Neuronal stem cell (in vitro differentiated cells): ENCODE results near the gene SHROOM3.

Experiments
- DNase-seq: peaks from one replicate; pipeline ENCODE4 v3.0.0-alpha.2; 2013; ENCODE audit warnings: low spot score
- H2AFZ ChIP-seq: one replicate; pipeline ENCODE4 v1.6.1; 2013; ENCODE audit warnings: mild to moderate bottlenecking, low read length, inconsistent platforms
- H2AK5ac ChIP-seq: 2 replicates; pipeline ENCODE4 v1.6.1; 2013; ENCODE audit warnings: low read depth, mild to moderate bottlenecking, inconsistent platforms, low read length, moderate library complexity, mixed read lengths
- H2BK120ac ChIP-seq: 2 replicates; pipeline ENCODE4 v1.6.1; 2013; ENCODE audit warnings: low read depth, mild to moderate bottlenecking, inconsistent platforms, low read length, moderate library complexity, mixed read lengths
- H2BK12ac ChIP-seq: one replicate; pipeline ENCODE4 v1.6.1; 2013; ENCODE audit warnings: low read length, inconsistent platforms
- H2BK15ac ChIP-seq: 2 replicates; pipeline ENCODE4 v1.6.1; 2013; ENCODE audit warnings: mild to moderate bottlenecking, low read length, inconsistent platforms, mixed read lengths
- H2BK5ac ChIP-seq: one replicate; pipeline ENCODE4 v1.6.1; 2013; ENCODE audit warnings: inconsistent platforms, mild to moderate bottlenecking, low read length, moderate library complexity
- H3K14ac ChIP-seq: one replicate; pipeline ENCODE4 v1.6.1; 2013; ENCODE audit warnings: low read length, inconsistent platforms
- H3K18ac ChIP-seq: 2 replicates; pipeline ENCODE4 v1.6.1; 2013; ENCODE audit warnings: low read length, inconsistent platforms
- H3K23ac ChIP-seq: 2 replicates; pipeline ENCODE4 v1.6.1; 2013; ENCODE audit warnings: low read depth, mild to moderate bottlenecking, mixed read lengths, low read length, inconsistent platforms; ENCODE audit not compliant: poor library complexity
- H3K27ac ChIP-seq: replicated peaks from 3 replicates; pipeline ENCODE4 v1.5.1; 2013; ENCODE audit warnings: low read length, inconsistent platforms
- H3K27me3 ChIP-seq, 3 experiments: 2 replicates each; pipeline ENCODE4 v1.6.1; 2013; ENCODE audit warnings: low read length in 3 of 3, mild to moderate bottlenecking in 2 of 3, inconsistent platforms in 1 of 3, low read depth in 1 of 3, mixed read lengths in 1 of 3, moderate library complexity in 1 of 3; ENCODE audit not compliant: control insufficient read depth in 3 of 3, insufficient read depth in 3 of 3
- H3K36me3 ChIP-seq, 2 donors: replicated peaks in 1 of 2; 2 replicates each; pipeline ENCODE4 v1.6.1; 2013; ENCODE audit warnings: low read length in 2 of 2; ENCODE audit not compliant: control insufficient read depth in 2 of 2, insufficient read depth in 2 of 2
- H3K4ac ChIP-seq: 2 replicates; pipeline ENCODE4 v1.6.1; 2013; ENCODE audit warnings: inconsistent platforms, mild to moderate bottlenecking, low read length, moderate library complexity
- H3K4me1 ChIP-seq, 2 donors: 1 replicate in 1 of 2; 2 replicates in 1 of 2; pipeline ENCODE4 v1.6.1; 2013; ENCODE audit warnings: low read length in 2 of 2, low read depth in 1 of 2; ENCODE audit not compliant: control insufficient read depth in 2 of 2, insufficient read depth in 1 of 2
- H3K4me2 ChIP-seq: one replicate; pipeline ENCODE4 v1.6.1; 2013; ENCODE audit warnings: mild to moderate bottlenecking, low read length, inconsistent platforms; ENCODE audit not compliant: insufficient read depth, poor library complexity, severe bottlenecking
- H3K4me3 ChIP-seq, 2 donors: 2 replicates each; pipeline ENCODE4 v1.5.1; 2013; ENCODE audit warnings: low read length in 2 of 2, mild to moderate bottlenecking in 2 of 2, inconsistent platforms in 1 of 2, moderate library complexity in 1 of 2
- H3K79me1 ChIP-seq: one replicate; pipeline ENCODE4 v1.6.1; 2013; ENCODE audit warnings: low read depth, mild to moderate bottlenecking, inconsistent platforms, low read length, moderate library complexity
- H3K9ac ChIP-seq: one replicate; pipeline ENCODE4 v1.6.1; 2013; ENCODE audit warnings: mild to moderate bottlenecking, low read depth, low read length, inconsistent platforms; ENCODE audit not compliant: poor library complexity
- H3K9me3 ChIP-seq, 2 donors: replicated peaks in 1 of 2; 2 replicates each; pipeline versions ENCODE3 to v1.6.1; 2013; ENCODE audit warnings: low read length in 2 of 2, mild to moderate bottlenecking in 2 of 2, inconsistent platforms in 1 of 2, low read depth in 1 of 2, mixed read lengths in 1 of 2, moderate library complexity in 1 of 2; ENCODE audit not compliant: control insufficient read depth in 2 of 2, insufficient read depth in 1 of 2
- H4K8ac ChIP-seq: one replicate; pipeline ENCODE4 v1.6.1; 2013; ENCODE audit warnings: low read depth, mild to moderate bottlenecking, inconsistent platforms, low read length, moderate library complexity
- H4K91ac ChIP-seq: one replicate; pipeline ENCODE4 v1.6.1; 2013; ENCODE audit warnings: low read length, low read depth, mild to moderate bottlenecking, inconsistent platforms; ENCODE audit not compliant: poor library complexity
- WGBS, 2 donors: extraction: QIAGEN DNeasy Blood & Tissue Kit; methylation state at CpG; one replicate each; pipeline ENCODE4 v1.1.7; 2013; ENCODE audit warnings: missing lambda C conversion rate in 2 of 2, mixed read lengths in 1 of 2; ENCODE audit not compliant: insufficient read length in 2 of 2, insufficient replicate concordance in 1 of 2; ENCODE audit errors: extremely low coverage in 2 of 2; 5-methylcytosine and 5-hydroxymethylcytosine counted together

SHROOM3 gene

DNA sequence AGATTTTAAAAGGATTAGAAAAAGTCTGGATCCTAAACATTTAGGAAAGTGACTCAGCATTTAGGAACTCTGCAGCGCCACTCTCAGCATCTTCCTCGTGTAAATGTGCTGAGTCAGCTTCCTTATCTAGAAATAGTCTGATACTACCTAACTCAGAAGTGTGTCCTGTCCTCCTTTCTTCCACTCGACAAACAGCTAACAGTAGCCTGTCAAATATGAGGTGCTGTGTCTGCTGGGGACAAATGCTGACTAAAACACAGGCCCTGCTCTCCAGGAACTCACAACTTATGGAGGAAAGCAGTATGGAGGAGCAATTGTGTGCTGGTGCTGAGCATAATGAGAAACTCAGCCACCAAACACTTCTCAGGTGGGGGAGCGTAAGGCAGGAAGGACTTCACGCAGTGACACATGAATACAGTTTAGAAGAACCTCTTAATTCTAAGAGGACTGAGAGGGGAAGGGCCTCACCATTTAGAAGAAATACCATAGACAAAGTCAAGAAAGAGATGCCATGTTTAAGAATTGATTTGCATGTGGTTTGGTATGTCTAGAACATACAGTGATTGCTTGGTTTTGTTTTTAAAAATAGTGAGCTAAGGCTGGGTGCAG, 337.6 kb downstream of the SHROOM3 start:
- H3K4ac ChIP-seq = no peak overlapping the region
- H3K4me2 ChIP-seq = no peak overlapping the region
- no peak overlapping the region for H2BK120ac ChIP-seq
- WGBS, 2 donors = no CpG with 5 or more reads among the region's 5 CpGs
- no peak overlapping the region for H3K18ac ChIP-seq
- peaks cover 7 to 10% of the 10 kb centered on the region in 2 donors for H3K9me3 ChIP-seq
- no peak for DNase-seq
- peak overlapping the region in 1 of 2 donors; percentile 9 for H3K4me3 ChIP-seq
- H2BK5ac ChIP-seq = no peak overlapping the region
- H3K27me3 ChIP-seq = no peaks in the 10 kb centered on the region
- peaks cover 0 to 2% of the 10 kb centered on the region in 2 donors for H3K4me1 ChIP-seq
- H4K91ac ChIP-seq = no peak overlapping the region
- H3K36me3 ChIP-seq = peaks cover 32 to 99% of the 10 kb centered on the region in 2 donors
- H2AFZ ChIP-seq = no peak overlapping the region
- H3K27ac ChIP-seq = no peak overlapping the region
- H3K14ac ChIP-seq = no peak overlapping the region
- no peak overlapping the region for H4K8ac ChIP-seq
- no peak overlapping the region for H2BK12ac ChIP-seq
- H2BK15ac ChIP-seq = no peak overlapping the region
- no peaks in the 10 kb centered on the region for H3K79me1 ChIP-seq
- H3K9ac ChIP-seq = no peak overlapping the region
- H3K23ac ChIP-seq = no peak overlapping the region
- H2AK5ac ChIP-seq = no peak overlapping the region

DNA sequence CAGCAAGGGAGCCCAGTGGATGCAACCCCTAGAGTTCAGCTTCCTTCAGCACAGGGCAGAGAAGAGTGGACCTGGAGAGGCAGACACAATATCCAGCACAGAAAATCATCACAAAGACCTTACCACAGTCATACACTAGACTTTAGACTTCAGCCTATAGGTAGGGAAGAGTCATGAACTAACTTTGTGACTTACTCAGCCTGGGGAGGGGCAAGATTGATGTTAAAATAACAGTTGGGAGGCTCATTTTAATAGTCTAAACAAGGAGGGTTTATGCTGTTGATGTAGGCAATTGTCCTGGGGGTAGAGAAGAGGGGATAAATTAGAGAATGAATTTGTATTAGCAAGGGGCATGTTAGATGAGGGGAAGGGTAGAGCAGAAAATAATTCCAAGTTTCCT, 338.7 kb downstream of the SHROOM3 start:
- H4K91ac ChIP-seq = no peak overlapping the region
- no peak overlapping the region for H3K18ac ChIP-seq
- no peak overlapping the region for H3K4me2 ChIP-seq
- no peak for DNase-seq
- no peak overlapping the region for H3K9ac ChIP-seq
- no peak overlapping the region for H2BK12ac ChIP-seq
- no peak overlapping the region for H2BK15ac ChIP-seq
- H3K4me1 ChIP-seq = no peaks in the 10 kb centered on the region
- H3K79me1 ChIP-seq = no peaks in the 10 kb centered on the region
- no peak overlapping the region for H2AFZ ChIP-seq
- H3K4ac ChIP-seq = no peak overlapping the region
- H3K4me3 ChIP-seq = no peak overlapping the region
- no peak overlapping the region for H3K23ac ChIP-seq
- peaks cover 33 to 99% of the 10 kb centered on the region in 2 donors for H3K36me3 ChIP-seq
- H2AK5ac ChIP-seq = no peak overlapping the region
- H2BK5ac ChIP-seq = no peak overlapping the region
- H4K8ac ChIP-seq = no peak overlapping the region
- no peak overlapping the region for H2BK120ac ChIP-seq
- peaks cover 7 to 10% of the 10 kb centered on the region in 2 donors for H3K9me3 ChIP-seq
- no peaks in the 10 kb centered on the region for H3K27me3 ChIP-seq
- H3K14ac ChIP-seq = no peak overlapping the region
- H3K27ac ChIP-seq = no peak overlapping the region

GRCh38 chr4:76779740-76780459, 344.9 kb downstream of the SHROOM3 start:
- Histone ChIP-seq H3K14ac (no peak overlapping the region), H3K23ac (no peak overlapping the region), H3K79me1 (no peaks in the 10 kb centered on the region), H3K9me3 (peaks cover 2 to 17% of the 10 kb centered on the region in 2 donors), H4K8ac (no peak overlapping the region), H3K36me3 (peaks cover 31 to 99% of the 10 kb centered on the region in 2 donors), H2BK15ac (no peak overlapping the region), H4K91ac (no peak overlapping the region), H3K9ac (no peak overlapping the region), H3K4me3 (no peak overlapping the region), H2AK5ac (no peak overlapping the region), H2BK120ac (no peak overlapping the region), H3K4ac (no peak overlapping the region), H2BK12ac (no peak overlapping the region), H2BK5ac (no peak overlapping the region), H3K4me1 (peaks cover 0 to 4% of the 10 kb centered on the region in 2 donors), H2AFZ (no peak overlapping the region), H3K27ac (no peak overlapping the region), H3K27me3 (no peaks in the 10 kb centered on the region), H3K4me2 (no peak overlapping the region), H3K18ac (no peak overlapping the region)
- no peak for DNase-seq
- no CpG with 5 or more reads among the region's 9 CpGs for WGBS, 2 donors

- Histone ChIP-seq H3K4ac (no peak overlapping the region), H3K9me3 (peaks cover 2 to 14% of the 10 kb centered on the region in 2 donors), H3K79me1 (no peaks in the 10 kb centered on the region), H3K4me3 (no peak overlapping the region), H3K36me3 (peaks cover 28 to 99% of the 10 kb centered on the region in 2 donors), H3K4me1 (peaks cover 0 to 4% of the 10 kb centered on the region in 2 donors), H4K91ac (no peak overlapping the region), H4K8ac (no peak overlapping the region), H2BK5ac (no peak overlapping the region), H2BK15ac (no peak overlapping the region), H3K14ac (no peak overlapping the region), H2BK12ac (no peak overlapping the region), H3K18ac (no peak overlapping the region), H3K27me3 (no peaks in the 10 kb centered on the region), H2AFZ (no peak overlapping the region), H2BK120ac (no peak overlapping the region), H2AK5ac (no peak overlapping the region), H3K23ac (no peak overlapping the region), H3K4me2 (no peak overlapping the region), H3K9ac (no peak overlapping the region), H3K27ac (no peak overlapping the region)
- DNase-seq = no peak
- WGBS, 2 donors = no CpG with 5 or more reads among the region's 7 CpGs
Measured at GRCh38 chr4:76780781-76781697, 346.0 kb downstream of the SHROOM3 start.
